ENCODE results near the gene PLCB2.
A peak's percentile ranks its signal among the peaks of the same experiment; 100 is the strongest.

The PLCB2 gene

GRCh38 chr15:40323953-40324937 lies 16.5 kb upstream of the PLCB2 start:
- no peak for DNase-seq

- DNase-seq = peak; percentile 86
These were observed 15.7 kb upstream of the PLCB2 start, which contains the start of gene INAFM2 for GRCh38 chr15:40323239-40323952. TSS of gene INAFM2 (plus strand) at chr15:40323692. CDS start at chr15:40324056, 364 bp downstream.

- no peak for DNase-seq
These were observed 14.9 kb upstream of the PLCB2 start for GRCh38 chr15:40322531-40323238.

- peak; percentile 43 for DNase-seq
These were observed 13.2 kb upstream of the PLCB2 start for GRCh38 chr15:40320931-40321371.

GRCh38 chr15:40320409-40320808 lies 12.7 kb upstream of the PLCB2 start:
- DNase-seq = no peak

- no peak for DNase-seq
These were observed 9.8 kb upstream of the PLCB2 start for GRCh38 chr15:40317580-40317979.

GRCh38 chr15:40316931-40317330 lies 9.2 kb upstream of the PLCB2 start:
- DNase-seq = no peak

GRCh38 chr15:40314723-40315276 lies 7.1 kb upstream of the PLCB2 start:
- DNase-seq = no peak

- no peak for DNase-seq
These were observed 6.0 kb upstream of the PLCB2 start for GRCh38 chr15:40313531-40314398.

GRCh38 chr15:40312370-40313158 lies 4.8 kb upstream of the PLCB2 start:
- no peak for DNase-seq

GRCh38 chr15:40310993-40311392 lies 3.3 kb upstream of the PLCB2 start:
- DNase-seq = no peak

- DNase-seq = peak; percentile 39
These were observed 2.5 kb upstream of the PLCB2 start for GRCh38 chr15:40310001-40310959.

- DNase-seq = no peak
These were observed 1.7 kb upstream of the PLCB2 start for GRCh38 chr15:40309344-40309862.

GRCh38 chr15:40306908-40307307 lies 827 bp downstream of the PLCB2 start:
- DNase-seq = no peak

GRCh38 chr15:40306371-40306770 lies 1.4 kb downstream of the PLCB2 start:
- DNase-seq = no peak

GRCh38 chr15:40305281-40305680 lies 2.5 kb downstream of the PLCB2 start:
- DNase-seq = no peak

GRCh38 chr15:40303576-40303975 lies 4.2 kb downstream of the PLCB2 start:
- no peak for DNase-seq

- DNase-seq = no peak
These were observed 4.8 kb downstream of the PLCB2 start for GRCh38 chr15:40302981-40303380.

- DNase-seq = no peak
These were observed 5.3 kb downstream of the PLCB2 start for GRCh38 chr15:40302288-40302886.

Data from effector CD4-positive, alpha-beta T cell (primary cell).